Activated CD8-positive, alpha-beta T cell treated with anti-CD3 and anti-CD28 coated beads for 36 hours (primary cell): Measurements from ENCODE around the gene ZNF75A. TPM values are rescaled to one million over a fixed set of nuclear protein-coding genes. Genes with fewer than 3 reads are reported as not detected.
"Not testable (repeated sequence)": the region's sequence is repeated elsewhere in the genome, so short reads cannot be mapped to it uniquely, and the experiment has no call there.

Experiments used
- ATAC-seq: fragments of 200-7000 bp; cut with Tn5 transposase; one replicate; pipeline ENCODE4 v1.10.0; 2021; ENCODE audit warnings: mild to moderate bottlenecking, moderate library complexity
- CTCF ChIA-PET: fragments of 350-600 bp; sonication (Branson Sonifier 250); formaldehyde crosslinking; loops from one replicate; lab custom pipeline; 2021; ENCODE audit warnings: antibody characterized with exemption; lab: Charles Lee
- POLR2A ChIA-PET: fragments of 350-600 bp; sonication (Branson Sonifier 250); formaldehyde crosslinking; loops from one replicate; lab custom pipeline; 2021; ENCODE audit warnings: antibody characterized with exemption; lab: Charles Lee
- DNase-seq: peaks from one replicate; pipeline ENCODE4 v3.0.0-alpha.2; 2020
- H3K27ac Mint-ChIP-seq: one replicate; pipeline ENCODE4 v1.8.0; 2021; ENCODE audit warnings: mild to moderate bottlenecking, mixed read lengths
- H3K27me3 Mint-ChIP-seq: one replicate; pipeline ENCODE4 v1.8.0; 2021; ENCODE audit warnings: mixed read lengths
- H3K36me3 Mint-ChIP-seq: one replicate; pipeline ENCODE4 v1.8.0; 2021; ENCODE audit warnings: low read depth, mixed read lengths
- H3K4me1 Mint-ChIP-seq: one replicate; pipeline ENCODE4 v1.8.0; 2021; ENCODE audit warnings: low read depth, mixed read lengths
- H3K4me3 Mint-ChIP-seq: one replicate; pipeline ENCODE4 v1.8.0; 2021; ENCODE audit warnings: mild to moderate bottlenecking, moderate library complexity, mixed read lengths
- H3K9me3 Mint-ChIP-seq: one replicate; pipeline ENCODE4 v1.8.0; 2021; ENCODE audit warnings: mixed read lengths
- CTCF ChIP-seq: fragments of 200-600 bp; IDR thresholded peaks from one replicate; pipeline ENCODE4 v1.8.0; 2022; ENCODE audit warnings: antibody characterized with exemption, mild to moderate bottlenecking
- intact Hi-C: fragments of 100-400 bp; cut with micrococcal nuclease; formaldehyde crosslinking; loops from one replicate; pipeline ENCODE4 v1.10.0; 2022
- total RNA-seq, 2 experiments: library from RNA; stranded (reverse); gene quantifications; one replicate each; pipeline ENCODE4 v1.2.3, GENCODE V29; 2021

The ZNF75A gene
- total RNA-seq, 2 experiments from 2014 or later: 21.2 to 21.7 TPM

DNA sequence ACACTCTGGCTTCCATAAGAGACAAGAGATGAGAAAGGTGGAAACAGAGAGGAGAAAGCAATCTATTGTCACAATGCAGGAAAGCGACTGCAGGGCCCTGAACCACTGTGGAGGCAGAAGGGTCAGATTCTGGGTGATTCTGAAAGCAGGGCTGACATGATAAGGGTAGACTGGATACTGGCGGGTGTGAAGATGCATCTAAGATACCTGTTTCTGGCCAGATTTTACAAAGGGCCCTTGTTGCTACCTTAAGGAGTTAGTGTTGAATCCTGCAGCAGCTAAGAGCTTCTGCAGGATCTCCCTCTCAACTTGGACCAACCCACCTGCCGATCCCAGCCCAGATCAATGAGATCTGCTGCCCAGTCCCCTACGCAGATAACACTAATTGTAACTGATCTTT lies 42.8 kb upstream of the ZNF75A start:
- ChIA-PET CTCF (interaction anchor here (1.0 to 7.5 kb wide), 3 partner anchors 9 to 26 kb away, joined by 3 to 98 read pairs (median 3); partner anchors contain the start of gene ZNF263), POLR2A (interaction anchor here (0.7 to 3.6 kb wide), 9 partner anchors 9 to 239 kb away, joined by 3 to 25 read pairs (median 3); partner anchors contain the start of genes CLUAP1, ZNF200 and ZNF263)
- H3K9me3 Mint-ChIP-seq: no peaks in the 10 kb centered on the region
- H3K4me1 Mint-ChIP-seq: peaks cover 41% of the 10 kb centered on the region
- DNase-seq (no peak), ATAC-seq (no peak)
- peak overlapping the region; percentile 76 for H3K4me3 Mint-ChIP-seq
- H3K27me3 Mint-ChIP-seq: no peaks in the 10 kb centered on the region
- intact Hi-C loops: no loop called here
- peak overlapping the region; percentile 92 for H3K27ac Mint-ChIP-seq
- no peak for TF ChIP-seq CTCF
- H3K36me3 Mint-ChIP-seq: peaks cover 10% of the 10 kb centered on the region

DNA sequence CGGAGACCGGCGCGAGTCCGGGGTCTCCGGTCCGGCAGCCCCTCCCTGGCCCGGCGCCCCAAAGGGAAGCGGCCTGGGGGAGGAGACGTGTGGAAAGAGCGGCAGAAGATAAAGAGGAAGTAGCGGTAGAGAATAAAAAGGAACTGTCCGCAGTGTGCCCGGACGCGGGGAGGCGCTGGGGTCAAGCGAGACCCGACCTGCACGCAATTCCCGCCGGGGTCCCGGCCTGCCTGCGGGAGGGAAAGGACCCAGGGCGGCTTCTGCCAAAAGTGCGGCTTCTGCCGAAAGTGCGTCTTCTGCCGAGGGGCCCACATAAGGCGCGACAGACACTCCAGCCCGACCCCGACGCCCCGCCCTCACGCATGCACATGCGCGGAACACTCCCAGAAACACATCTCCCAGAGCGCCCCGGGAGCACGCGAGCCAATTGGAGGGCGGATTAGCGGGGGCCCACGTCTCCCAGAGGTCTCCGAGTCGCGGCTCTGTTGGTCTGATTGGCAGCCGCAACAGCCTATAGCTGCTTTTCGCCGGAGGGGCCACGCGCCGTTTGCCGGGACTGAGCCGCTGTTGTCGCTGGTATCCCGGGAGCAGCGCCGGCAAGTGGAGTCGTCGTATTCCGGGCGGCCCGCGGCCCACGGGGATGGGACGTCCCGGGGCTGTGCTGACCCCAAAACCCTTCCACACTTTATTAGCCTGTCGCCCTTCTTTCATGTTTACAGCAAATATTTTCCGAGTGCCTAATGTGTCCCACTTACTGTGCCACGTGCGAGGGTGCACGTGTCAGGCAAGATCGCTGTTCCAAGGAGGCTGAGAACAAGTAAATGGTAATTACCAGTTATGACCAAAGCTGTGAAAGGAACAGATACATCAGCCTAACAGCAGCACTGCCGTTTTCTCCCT lies 40.9 kb upstream of the ZNF75A start:
- intact Hi-C loops: no loop called here
- peaks cover 21% of the 10 kb centered on the region for H3K36me3 Mint-ChIP-seq
- no peak for TF ChIP-seq CTCF
- H3K4me1 Mint-ChIP-seq: peaks cover 42% of the 10 kb centered on the region
- DNase-seq (peak; percentile 99), ATAC-seq (peak; percentile 91)
- H3K27me3 Mint-ChIP-seq: no peaks in the 10 kb centered on the region
- POLR2A ChIA-PET: interaction anchor here (0.5 to 3.6 kb wide), 13 partner anchors 15 to 245 kb away, joined by 3 to 25 read pairs (median 3); partner anchors contain the start of genes NAA60, TIGD7, ZNF263 and ZNF597
- peak overlapping the region; percentile 92 for H3K27ac Mint-ChIP-seq
- CTCF ChIA-PET: interaction anchor here (0.9 to 7.5 kb wide), 3 partner anchors 16 to 197 kb away, joined by 3 to 98 read pairs (median 4); partner anchors contain the start of gene ZNF263
- H3K9me3 Mint-ChIP-seq: no peaks in the 10 kb centered on the region
- peak overlapping the region; percentile 76 for H3K4me3 Mint-ChIP-seq

- DNase-seq (peak; percentile 35), ATAC-seq (no peak)
- CTCF ChIA-PET: interaction anchor here (0.7 to 7.5 kb wide), 32 partner anchors 9 to 208 kb away, joined by 3 to 98 read pairs (median 4); partner anchors contain the start of genes MEFV, ZNF213 and ZNF263
- peak; percentile 61 for TF ChIP-seq CTCF
- intact Hi-C loops: no loop called here
- Mint-ChIP-seq H3K27me3 (no peaks in the 10 kb centered on the region), H3K36me3 (peaks cover 21% of the 10 kb centered on the region), H3K4me3 (peak overlapping the region; percentile 5), H3K4me1 (peaks cover 40% of the 10 kb centered on the region), H3K27ac (peak overlapping the region; percentile 63), H3K9me3 (no peaks in the 10 kb centered on the region)
- POLR2A ChIA-PET: interaction anchor here (0.6 to 2.1 kb wide), 9 partner anchors 12 to 197 kb away, joined by 3 to 16 read pairs (median 3); partner anchors contain the start of genes TIGD7, ZNF200, ZNF263 and ZNF75A
Measured at GRCh38 chr16:3266873-3267537, 38.3 kb upstream of the ZNF75A start.

DNA sequence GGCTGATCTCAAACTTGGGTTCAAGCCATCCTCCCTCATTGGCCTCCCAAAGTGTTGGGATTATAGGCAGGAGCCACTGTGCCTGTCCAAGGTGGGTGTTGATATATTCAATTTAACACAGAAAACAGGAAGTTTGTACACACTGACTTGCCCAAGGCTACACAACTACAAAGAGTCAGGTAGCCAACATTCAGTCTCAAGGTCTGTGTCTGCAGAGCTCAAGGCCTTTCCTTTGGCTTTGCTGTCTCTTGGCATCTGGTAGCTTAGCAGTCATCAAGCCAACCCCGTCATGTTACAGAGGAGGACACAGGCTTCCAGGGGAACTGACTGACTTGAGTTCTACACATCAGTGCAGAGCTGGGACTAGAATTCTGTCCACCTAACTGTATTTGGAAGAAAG lies 37.0 kb upstream of the ZNF75A start:
- Mint-ChIP-seq H3K4me3 (no peak overlapping the region), H3K4me1 (peaks cover 30% of the 10 kb centered on the region), H3K27me3 (no peaks in the 10 kb centered on the region), H3K9me3 (no peaks in the 10 kb centered on the region), H3K36me3 (peaks cover 21% of the 10 kb centered on the region), H3K27ac (no peak overlapping the region)
- TF ChIP-seq CTCF: no peak
- ChIA-PET POLR2A (interaction anchor here (1.1 to 2.1 kb wide), 2 partner anchors 15 to 196 kb away, joined by 3 to 16 read pairs; partner anchors contain the start of gene ZNF263), CTCF (interaction anchor here (1.1 to 7.5 kb wide), 4 partner anchors 12 to 238 kb away, joined by 3 to 98 read pairs (median 4); partner anchors contain the start of gene ZNF263)
- intact Hi-C loops: no loop called here
- DNase-seq (no peak), ATAC-seq (no peak)

DNA sequence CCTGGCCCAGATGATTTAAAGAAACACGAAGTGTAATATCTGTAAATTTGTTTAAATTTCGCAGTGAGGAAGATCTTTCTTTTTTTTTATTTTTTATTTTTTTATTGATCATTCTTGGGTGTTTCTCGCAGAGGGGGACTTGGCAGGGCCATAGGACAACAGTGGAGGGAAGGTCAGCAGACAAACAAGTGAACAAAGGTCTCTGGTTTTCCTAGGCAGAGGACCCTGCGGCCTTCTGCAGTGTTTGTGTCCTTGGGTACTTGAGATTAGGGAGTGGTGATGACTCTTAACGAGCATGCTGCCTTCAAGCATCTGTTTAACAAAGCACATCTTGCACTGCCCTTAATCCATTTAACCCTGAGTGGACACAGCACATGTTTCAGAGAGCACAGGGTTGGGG lies 34.6 kb upstream of the ZNF75A start:
- CTCF ChIA-PET, H3K27me3 Mint-ChIP-seq, H3K27ac Mint-ChIP-seq, H3K4me3 Mint-ChIP-seq, POLR2A ChIA-PET, H3K9me3 Mint-ChIP-seq, intact Hi-C loops, DNase-seq, ATAC-seq: not testable (repeated sequence)
- H3K36me3 Mint-ChIP-seq: peaks cover 18% of the 10 kb centered on the region
- H3K4me1 Mint-ChIP-seq: peaks cover 15% of the 10 kb centered on the region

DNA sequence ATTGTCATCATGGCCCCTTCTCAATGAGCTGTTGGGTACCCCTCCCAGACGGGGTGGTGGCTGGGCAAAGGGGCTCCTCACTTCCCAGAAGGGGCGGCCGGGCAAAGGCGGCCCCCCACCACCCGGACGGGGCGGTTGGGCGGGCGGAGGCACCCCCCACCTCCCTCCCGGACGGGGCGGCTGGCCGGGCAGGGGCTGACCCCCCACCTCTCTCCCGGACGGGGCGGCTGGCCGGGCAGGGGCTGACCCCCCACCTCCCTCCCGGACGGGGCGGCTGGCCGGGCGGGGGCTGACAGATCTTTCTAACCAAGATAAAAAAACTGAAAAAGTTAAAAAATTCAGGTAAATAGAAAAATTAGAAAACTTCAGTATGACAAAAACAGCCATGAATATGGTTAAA lies 34.0 kb upstream of the ZNF75A start:
- ATAC-seq, H3K9me3 Mint-ChIP-seq, H3K27ac Mint-ChIP-seq, POLR2A ChIA-PET, H3K4me3 Mint-ChIP-seq, H3K27me3 Mint-ChIP-seq, intact Hi-C loops, DNase-seq, CTCF ChIA-PET: not testable (repeated sequence)
- Mint-ChIP-seq H3K4me1 (peaks cover 14% of the 10 kb centered on the region), H3K36me3 (peaks cover 17% of the 10 kb centered on the region)
